ENCODE data around the gene VAC14.
"Not testable (repeated sequence)": the region's sequence is repeated elsewhere in the genome, so short reads cannot be mapped to it uniquely, and the experiment has no call there.

Gene VAC14

DNA sequence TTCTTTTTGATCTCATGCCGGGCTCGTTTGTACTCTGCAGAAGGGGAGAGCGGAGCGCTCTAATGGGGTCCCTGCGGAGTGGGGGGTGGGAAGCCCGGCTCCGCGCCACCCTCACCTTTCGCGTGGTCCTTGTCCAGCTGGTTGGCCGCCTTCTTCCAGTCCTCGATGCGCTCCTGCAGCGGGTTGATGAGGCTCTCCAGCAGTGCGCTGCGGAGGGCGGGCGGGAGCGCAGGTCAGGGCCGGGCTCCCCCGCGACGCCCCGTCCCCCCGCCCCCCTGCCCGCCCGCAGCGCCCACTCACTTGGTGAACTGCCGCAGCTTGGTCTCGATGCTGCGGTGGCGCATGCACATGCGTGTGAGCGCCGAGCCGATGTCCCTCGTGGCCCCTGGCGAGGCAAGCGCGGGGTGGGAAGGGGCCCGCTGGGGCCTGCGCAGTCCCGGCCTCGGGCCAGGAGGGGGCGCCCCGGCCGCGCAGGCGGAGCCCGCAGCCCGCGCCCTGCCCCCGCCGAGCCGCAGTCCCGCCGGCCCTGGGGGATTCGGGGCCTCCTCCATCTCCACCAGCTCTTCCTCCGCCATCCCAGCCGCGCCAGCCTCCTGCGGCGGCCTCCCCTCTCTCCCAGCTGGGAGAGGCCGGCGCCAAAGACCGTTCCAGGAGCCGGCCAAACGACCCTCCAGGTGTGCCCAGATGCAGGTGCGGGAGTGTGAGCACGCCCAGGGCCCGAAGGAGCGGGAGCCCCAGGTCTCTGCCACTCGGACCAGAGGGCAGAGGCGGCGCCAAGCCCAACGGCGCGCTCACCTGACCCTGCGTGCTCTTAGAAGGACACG, 121.1 kb downstream of the VAC14 start:
- peak in 1 of 4 experiments; percentile 35 for DNase-seq

DNA sequence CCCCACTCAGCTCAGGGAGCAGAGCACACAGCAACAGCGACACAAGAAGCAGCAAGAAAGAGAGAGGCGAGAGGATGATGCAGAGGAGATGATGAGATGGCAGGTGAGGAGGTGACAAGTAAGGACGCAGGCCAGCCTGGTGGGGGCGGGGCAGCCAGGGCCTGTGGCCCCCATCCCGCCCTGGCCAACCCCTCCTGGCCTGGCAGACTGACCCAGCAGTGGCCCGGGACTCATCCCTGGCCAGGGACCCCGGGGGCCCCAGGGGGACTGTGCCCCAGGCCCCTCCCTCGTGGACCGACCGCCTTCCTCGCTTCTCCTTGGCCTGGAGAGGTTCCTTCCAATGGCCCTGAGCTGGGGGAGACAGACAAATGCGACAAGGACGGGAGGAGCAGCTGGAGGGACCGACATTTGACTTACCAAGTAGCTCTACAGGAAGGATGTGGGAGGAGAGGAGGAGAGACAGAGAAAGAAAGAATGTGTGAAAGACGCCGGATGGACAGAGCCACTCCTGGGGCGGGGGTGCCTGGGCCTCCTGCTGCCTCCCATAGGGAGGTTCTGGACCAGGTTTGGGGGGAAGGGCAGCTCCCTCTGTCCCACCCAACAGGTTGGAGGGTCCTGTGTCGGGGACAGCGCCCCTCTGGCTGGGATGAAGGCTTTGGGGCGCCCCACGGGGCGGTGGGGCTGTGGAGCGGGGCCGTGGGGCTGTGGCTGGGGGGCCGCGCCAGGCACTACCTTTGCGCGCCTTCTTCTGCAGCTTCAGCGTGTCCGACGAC, 121.9 kb downstream of the VAC14 start:
- no peak for DNase-seq

DNA sequence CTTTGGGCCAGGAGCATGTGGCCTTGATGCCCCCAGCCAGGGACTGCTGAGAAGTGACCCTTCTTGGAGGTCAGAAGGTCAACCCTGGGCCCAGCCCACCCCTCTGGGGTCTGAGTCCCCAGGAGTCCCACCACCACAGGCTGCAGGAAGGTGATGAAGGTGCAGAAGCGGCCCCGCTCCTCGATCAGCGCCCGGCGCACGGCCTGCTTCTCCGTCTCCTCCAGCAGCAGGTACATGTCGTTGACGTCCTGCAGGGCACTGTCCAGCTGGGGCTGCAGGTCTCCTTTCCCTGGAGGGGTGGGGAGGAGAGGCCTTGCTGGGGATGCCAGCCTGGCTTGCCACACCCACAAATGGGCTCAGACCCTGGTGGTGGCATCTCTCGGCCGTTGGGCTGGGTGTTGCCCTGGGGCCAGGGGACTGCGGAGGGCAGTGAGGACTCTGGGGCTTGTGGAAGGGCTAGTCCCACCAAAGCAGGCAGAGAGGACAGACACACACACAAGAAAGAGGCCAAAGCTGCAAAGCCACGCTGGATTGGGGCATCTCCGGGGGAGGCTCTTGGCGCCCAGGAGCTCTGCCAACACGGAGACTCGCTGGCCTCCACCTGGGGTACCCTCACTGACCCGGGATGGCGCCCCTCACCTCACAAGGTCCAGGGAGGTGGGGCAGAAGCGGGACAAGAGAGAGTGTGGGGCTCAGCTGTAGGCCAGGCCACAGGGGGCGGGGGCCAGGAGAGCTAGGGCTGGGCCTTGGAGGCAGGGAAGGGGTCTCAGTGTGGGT, 122.6 kb downstream of the VAC14 start:
- no peak for DNase-seq

DNA sequence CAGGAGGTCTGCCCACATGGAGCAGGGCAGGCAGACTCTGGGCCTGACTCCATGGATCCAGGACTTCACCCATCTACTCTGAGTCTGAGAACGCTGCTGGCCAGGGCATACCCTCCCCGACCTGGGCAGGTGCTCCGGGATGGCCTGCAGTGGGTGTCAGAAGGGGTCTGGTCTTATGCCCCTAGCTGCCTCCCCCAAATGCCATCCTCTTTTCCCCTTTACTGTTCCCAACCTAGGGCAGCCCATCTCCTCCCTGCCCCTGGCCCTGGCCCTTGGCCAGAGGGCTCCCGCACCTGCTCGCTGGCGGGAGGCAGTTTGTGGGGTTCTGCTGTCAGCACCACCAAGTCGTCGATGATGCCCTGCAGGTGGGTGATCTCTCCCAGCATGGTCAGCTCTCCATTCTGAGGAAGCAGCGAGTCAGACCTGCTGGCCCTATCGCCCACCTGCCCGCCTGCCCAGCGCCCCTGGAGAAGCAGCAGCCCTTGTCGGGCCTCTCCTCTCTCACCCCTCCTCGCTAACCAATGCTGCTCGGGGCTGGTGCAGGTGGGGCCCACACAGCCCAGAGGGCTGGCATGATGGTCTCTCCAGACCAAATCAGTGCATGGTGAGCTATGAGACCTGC, 123.3 kb downstream of the VAC14 start:
- no peak for DNase-seq

DNA sequence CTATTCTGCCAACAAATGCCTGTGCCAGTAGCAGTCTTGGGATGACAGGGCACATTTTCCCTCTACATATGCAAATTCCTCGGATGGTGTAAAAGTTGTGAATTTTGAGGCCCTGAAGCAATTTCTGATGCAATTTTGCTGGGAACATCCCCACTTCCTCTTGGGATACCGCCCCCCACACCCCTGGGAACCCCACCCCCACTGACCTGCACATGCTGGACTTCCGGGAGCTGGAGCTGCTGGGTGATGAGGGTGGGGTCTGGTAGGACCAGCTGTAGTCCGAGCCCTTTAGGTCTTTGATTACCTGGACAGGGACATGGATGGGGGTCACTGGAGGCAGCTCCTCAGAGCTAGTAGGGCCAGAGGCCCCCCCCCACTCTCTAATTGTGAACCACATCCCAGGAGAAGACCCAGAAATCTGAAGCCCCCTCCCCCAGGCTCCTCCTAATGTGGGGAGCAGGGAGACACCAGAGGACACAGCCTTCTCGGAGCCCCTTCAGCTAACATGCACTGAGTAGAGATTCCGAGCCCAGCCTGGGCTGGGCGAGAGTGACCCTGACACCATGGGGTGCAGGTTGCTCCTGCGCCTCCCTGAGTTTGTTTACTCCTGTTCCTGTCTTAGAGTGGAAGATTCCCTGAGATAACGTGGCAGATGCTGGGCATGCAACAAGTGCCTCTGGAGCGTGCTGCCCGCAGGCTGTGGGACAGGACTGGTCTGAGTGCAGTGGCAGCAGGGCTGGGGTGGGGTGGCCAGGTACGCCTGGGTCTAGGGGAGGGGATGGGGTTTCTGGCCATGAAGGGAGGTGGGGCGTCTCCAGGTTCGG, 124.1 kb downstream of the VAC14 start:
- no peak for DNase-seq

DNA sequence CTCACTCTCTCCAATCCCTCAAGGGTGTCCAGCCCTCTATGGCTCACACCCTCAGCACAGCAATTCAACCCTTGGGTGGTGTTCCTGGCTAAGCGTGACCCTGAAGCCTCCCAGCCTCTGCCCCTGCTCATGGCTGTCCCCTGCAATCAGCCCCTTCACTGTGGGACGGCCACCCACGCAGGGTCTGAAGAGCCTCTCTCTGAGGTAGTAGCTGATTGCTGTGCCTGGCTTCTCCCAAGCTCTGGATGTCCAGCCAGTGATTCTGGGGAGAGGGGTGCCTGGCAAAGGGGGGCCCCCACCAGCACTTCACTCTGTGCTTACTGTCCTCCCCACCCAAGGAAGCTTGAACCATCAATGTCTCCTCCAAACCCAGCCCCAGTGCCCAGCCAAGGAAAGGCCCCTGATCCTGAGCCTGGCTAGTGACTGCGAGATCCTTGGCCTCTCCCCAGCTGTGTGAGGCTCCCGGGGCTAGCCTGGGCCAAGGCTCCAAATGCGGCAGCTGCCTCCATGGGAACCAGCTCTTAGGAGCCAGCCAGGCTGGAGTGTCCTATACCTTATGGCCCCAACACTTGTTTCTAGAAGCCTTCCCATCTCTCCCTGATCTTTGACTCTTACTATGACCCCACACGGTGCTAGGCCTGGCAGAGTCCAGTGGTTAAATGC, 125.0 kb downstream of the VAC14 start:
- no peak for DNase-seq

DNA sequence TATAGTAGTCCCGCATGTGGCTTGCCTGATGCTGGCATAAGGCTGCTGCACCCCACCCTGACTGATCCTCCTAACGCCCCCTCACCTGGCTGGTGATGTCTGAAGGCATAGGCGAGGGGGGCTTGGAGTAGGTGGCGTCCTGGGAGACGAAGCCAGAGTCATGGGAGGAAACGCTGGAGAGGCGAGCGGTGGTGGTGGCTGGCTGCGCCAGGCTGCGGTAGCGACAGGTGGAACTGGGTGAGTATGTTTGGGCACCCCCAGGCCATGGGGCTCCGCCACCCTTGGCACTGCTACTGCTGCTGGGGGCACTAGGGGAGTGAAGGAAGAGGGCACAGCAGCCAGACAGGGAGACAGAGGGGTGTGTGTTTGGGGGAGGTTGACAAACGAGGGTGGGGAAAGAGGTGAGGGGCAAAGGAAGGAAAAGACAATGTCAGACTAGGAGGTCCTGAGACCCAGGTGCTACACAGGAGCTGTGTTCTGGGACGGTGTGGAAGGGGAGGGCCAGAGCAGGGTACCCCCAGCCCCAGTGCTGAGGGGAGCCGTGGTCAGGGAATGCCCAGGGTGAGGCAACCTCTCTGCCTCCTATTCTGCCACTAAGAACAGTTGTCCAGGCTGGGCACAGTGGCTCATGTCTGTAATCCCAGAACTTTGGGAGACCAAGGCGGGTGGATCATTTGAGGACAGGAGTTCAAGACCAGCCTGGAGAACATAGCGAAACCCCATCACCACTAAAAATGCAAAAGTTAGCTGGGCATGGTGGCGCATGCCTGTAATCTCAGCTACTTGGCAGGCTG, 126.5 kb downstream of the VAC14 start:
- DNase-seq: no peak

DNA sequence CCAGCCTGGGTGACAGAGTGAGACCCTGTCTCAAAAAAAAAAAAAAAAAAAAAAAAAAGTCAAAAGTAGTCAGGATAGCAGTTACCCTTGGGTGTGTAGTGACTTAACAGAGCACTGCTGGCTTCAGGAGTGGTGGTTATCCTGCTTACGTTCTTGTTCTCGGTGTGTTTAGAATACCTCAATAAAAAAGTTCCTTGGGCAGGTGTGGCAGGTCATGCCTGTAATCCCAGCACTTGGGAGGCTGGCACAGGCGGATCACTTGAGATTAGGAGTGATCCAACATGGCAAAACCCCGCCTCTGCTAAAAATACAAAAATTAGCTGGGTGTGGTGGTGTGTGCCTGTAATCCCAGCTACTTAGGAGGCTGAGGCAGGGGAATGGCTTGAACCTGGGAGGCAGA, 130.0 kb downstream of the VAC14 start:
- not testable (repeated sequence) for DNase-seq

DNA sequence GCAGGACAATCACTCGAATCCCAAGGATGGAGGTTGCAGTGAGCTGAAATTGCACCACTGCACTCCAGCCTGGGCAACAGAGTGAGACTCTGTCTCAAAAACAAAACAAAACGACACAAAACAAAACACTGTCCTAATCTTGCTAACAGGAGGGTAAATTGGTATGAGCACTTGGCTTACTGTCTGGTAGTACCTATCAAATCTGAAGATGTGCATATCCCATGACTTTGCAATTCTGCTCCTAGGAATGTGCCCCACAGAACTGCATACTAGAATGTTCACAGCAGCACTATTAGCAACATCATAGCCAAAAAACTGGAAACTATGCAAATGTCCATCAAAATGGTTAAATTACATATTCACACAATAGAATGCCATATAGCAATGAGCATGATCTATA, 130.8 kb downstream of the VAC14 start:
- DNase-seq: no peak

DNA sequence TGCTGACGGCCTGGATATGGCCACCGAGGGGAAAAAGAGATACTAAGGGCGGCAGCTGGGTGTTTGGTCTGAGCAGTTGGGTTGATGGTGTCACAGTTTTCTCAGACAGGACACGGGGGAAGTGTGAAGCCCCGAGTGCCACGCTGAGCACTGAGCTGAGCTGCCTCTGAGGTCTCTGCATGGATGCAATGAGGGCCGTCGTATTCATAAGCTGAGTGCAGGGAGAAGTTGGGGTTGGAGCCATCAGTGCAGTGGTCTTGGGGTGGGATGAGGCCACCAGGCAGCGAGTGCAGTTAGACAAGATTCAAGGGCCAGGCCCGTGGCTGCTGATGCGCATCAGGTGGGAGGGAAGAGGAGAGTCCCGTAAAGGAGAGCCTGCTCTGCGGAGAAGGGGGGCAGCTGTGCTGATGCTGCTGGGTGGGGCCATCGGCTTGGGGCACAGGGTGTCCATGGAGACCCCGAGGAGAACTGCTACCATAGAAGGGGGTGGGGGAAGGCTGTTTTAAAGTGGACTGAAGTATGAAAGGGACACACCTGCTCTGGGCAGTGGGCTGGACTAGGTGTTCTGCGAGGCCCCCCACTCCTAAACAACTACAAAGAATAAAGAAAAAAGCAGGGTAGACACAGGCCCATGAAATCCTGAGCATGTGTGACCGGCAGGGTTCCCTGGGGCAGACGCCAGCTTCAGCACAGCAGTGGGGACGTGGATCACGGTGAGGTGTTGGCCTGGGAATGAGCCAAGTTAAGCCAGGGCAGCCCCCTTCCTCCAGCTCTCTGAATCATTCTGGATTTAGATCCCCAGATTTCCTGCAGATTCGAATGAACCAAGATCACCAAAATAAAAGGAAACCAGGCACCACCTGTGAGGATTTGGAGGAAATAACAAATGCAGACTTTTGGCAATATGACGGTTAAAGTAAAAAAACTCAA, 134.9 kb downstream of the VAC14 start:
- no peak for DNase-seq

DNA sequence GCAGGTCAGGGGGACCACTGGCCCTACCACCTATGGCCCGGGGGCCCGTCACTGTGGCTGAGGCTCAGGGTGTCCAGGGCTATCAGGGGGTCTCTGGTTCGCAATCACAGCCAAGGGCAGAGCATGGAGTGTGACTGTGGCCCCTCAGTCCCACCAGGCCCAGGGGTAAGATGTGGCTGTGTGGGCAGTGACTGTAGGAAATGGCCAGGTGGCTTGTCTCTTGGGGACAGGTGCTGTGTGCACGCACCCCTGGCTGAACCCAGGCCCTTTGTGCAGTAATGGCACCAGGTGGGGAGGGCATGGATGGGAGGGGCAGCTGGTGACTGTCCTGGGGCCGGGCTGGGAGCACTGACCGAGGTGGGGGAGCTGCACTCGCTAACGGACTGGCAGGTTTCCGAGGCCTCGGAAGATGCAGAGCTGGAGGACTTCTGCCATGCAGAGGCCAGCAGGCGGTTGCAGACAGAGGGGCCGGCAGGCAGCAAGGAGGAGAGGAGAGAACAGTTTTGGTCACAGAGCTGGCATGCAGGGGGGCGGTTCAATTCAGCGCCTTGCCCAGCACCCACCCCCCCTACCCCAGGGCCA, 135.8 kb downstream of the VAC14 start:
- no peak for DNase-seq

DNA sequence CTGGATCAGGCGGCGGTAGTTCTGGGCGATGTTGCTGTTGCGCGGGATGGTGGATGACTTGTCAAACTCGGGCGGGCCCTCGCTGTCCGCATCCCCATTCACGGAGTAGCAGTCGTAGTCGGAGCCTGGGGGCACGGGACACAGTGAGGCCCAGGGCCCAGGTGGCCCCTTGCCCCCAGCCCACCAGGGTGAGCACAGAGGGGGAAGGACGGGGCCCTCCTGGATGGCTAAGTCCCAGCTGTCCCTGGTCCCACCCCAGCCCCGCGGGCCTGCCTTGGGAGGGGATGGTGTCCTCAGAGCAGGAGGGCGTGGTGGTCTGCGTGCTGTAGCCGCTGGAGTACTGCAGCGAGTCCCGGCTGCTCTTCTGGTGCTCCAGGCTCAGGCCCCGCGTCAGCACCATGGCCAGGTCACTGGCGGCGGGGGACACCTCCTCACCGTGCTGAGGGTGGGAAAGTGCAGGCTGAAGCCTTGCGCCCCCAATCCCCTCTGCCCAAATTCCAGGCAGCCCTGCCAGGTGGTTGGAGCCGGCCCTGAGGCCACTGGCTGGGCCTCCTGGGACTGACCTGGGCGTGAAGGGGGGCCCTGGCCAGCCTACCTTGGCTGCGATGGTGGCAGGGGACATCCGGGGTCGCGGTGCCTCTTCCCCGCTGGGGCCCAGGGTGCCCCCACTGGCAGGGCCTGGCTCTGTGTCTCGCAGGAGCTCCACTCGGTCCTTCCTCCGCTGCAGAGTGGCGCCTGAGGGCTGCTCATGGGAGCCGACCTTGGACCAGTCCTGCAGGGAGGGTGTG, 136.4 kb downstream of the VAC14 start:
- DNase-seq: no peak

DNA sequence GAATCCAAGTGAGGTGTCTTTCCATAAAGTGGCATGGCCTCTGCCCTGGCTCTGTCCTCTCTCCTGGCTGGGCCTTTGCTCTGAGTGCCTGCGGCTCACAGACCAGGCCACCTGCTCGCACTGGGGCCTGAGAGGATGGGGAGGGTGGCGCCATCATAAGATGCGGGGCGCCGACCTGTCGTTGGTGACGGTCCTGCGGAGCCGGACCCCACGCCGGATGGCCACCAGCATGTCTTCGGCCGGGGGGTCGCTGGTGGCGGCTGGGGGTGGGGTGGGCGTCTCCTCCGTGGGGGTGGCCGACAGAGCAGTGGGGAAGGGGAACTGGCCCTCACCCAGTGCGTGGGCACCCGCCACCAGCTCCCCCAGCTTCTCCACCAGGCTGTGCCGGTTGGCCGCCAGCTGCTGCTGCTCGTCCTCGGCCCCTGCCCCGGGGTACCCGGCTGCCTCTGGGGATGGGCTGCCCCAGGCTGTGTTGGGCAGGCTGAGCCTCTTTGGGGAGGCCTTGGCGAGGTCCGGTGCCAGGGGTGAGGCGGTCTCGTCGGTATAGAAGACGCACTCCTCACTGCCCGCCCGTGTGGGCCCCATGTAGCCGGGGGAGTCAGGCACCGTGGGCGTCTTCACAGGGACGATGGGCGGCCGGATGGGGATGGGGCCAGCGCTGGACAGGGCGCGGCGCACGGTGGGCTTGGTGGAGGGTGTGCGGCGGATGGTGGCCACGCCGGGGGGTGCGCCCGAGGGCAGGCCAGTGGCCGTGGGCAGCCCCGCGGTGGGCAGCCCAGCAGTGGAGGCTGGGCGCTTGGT, 137.2 kb downstream of the VAC14 start:
- DNase-seq: no peak

DNA sequence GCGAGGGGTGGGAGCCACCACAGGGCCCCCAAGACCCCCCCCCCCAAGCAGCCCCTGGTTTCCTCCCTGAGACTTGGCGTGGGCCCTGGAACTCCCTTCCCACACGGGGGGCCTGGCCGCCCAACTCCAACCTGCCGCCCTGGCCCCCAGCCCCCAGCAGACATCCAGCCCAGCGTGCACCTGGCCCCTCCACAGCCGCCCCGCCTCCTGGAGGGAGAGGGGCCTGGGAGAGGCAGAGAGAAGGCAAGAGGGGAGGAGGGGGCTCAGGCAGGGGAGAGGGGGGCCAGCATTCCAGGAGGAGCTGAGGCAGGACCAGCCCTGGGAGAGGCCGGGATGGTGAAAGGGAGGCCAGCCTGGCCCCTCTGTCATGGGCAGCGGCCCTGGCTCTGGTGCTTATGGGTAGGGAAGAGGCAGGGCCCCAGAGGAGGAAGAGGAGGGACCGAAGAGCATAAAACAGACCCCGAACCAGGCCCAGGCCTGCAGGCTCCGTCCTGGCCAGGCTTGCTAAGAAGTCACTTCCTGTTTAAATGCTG, 137.9 kb downstream of the VAC14 start:
- DNase-seq: no peak

DNA sequence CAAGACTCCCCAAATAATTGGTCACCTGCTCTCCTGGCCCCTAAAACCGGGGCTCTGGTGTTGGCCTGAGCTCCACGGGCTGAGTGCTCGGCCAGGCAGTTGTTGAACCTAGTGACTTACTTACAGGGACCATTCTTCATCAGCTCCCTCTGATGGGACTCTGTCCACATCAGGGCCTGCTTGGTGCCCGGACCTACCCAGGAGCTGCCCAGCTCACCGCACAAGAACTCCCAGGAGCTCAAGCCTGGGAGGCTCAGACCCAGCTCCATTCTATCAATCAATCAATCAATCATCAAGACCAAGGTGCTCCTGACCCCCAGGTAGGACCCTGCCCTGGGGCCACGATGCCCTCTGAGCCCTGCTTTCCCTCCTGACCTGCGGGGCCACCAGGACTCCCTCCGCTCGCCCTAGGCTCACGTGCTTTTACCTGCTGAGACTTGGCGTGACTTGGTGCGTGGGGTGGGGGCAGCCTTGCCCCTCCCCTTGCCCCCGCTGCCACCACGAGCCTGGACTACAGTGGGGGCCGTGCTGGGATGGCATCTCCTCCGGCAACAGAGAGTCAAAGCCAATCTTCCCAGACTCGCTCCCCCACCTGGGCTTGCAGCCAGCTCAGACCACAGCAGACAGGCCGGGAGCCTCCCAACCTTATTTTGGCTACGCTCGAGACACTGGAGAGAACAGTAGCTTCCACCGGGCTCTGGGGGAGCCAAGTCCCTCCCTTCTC, 138.9 kb downstream of the VAC14 start:
- no peak for DNase-seq

DNA sequence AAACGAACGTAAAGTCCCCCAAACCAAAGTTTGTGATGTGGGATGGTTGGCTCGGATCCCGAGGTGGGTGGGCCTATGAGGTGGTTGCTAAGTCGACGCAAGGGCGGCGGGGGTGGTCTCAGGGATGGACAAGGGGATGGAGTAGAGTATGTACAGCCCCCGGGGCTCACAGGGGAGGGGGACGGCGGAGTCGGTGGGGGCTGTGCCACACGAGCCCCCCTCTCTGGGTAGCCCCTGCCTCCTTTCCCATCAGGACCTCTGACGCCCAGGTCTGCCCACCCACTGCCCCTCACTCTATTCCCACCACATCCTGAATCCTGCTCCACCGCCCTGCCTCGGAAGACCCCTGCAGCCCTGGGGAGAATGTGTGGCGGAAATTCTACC, 139.4 kb downstream of the VAC14 start:
- no peak for DNase-seq
